Suprapubic skin (tissue), 4 donors: ENCODE measurements around the gene CXCL14. TPM values are rescaled to one million over a fixed set of nuclear protein-coding genes. Genes with fewer than 3 reads are reported as not detected.
A peak's percentile ranks its signal among the peaks of the same experiment; 100 is the strongest.

Experiments used
- DNase-seq, 2 donors: peaks; one replicate each; pipeline ENCODE4 v3.0.0-alpha.2; 2019; ENCODE audit warnings: low spot score in 2 of 2
- H3K27ac ChIP-seq: fragments of 200-600 bp; sonication (generic); one replicate; pipeline ENCODE4 v1.5.1; 2019
- H3K27me3 ChIP-seq: fragments of 200-600 bp; sonication (generic); one replicate; pipeline ENCODE4 v1.5.1; 2019
- H3K36me3 ChIP-seq: fragments of 200-600 bp; sonication (generic); one replicate; pipeline ENCODE4 v1.5.1; 2019
- H3K4me1 ChIP-seq: fragments of 200-600 bp; sonication (generic); one replicate; pipeline ENCODE4 v1.5.1; 2019
- H3K4me3 ChIP-seq: fragments of 200-600 bp; sonication (generic); one replicate; pipeline ENCODE4 v1.5.1; 2019; ENCODE audit warnings: mild to moderate bottlenecking
- H3K9me3 ChIP-seq: fragments of 200-600 bp; sonication (generic); one replicate; pipeline ENCODE4 v1.5.1; 2019
- EP300 ChIP-seq: sonication (generic); formaldehyde crosslinking; IDR thresholded peaks from one replicate; pipeline ENCODE4 v1.6.1; 2017; ENCODE audit warnings: antibody characterized with exemption
- POLR2A ChIP-seq, 2 donors: fragments of 450-650 bp; IDR thresholded peaks; one replicate each; pipeline ENCODE4 v1.6.1; 2017; ENCODE audit warnings: antibody characterized with exemption in 2 of 2, mild to moderate bottlenecking in 2 of 2, moderate library complexity in 2 of 2
- POLR2AphosphoS5 ChIP-seq, 3 donors: sonication (generic); formaldehyde crosslinking; IDR thresholded peaks; one replicate each; pipeline ENCODE4 v1.6.1; 2017; ENCODE audit warnings: antibody characterized with exemption in 3 of 3
- WGBS: methylation state at CpG from one replicate; pipeline ENCODE4 v1.1.5; 2018; 5-methylcytosine and 5-hydroxymethylcytosine counted together
- total RNA-seq, 4 donors: library from RNA; depleted of rRNA; stranded (reverse); fragments of >200 nt; gene quantifications; one replicate each; pipeline ENCODE4 v1.1.0, GENCODE V29; 2016
- TF ChIP-seq, protein P1 (sequence below), 2 donors: fragments of 200-600 bp in 1 of 2; fragments of 450-650 bp in 1 of 2; sonication (generic) in 1 of 2; IDR thresholded peaks; one replicate each; pipeline ENCODE4 v1.5.1; 2016 to 2019; ENCODE audit warnings: antibody characterized with exemption in 2 of 2, mild to moderate bottlenecking in 1 of 2, moderate library complexity in 1 of 2

Gene CXCL14
- total RNA-seq, 4 donors from 2014 or later, result 247 to 781 (median 334) TPM

DNA sequence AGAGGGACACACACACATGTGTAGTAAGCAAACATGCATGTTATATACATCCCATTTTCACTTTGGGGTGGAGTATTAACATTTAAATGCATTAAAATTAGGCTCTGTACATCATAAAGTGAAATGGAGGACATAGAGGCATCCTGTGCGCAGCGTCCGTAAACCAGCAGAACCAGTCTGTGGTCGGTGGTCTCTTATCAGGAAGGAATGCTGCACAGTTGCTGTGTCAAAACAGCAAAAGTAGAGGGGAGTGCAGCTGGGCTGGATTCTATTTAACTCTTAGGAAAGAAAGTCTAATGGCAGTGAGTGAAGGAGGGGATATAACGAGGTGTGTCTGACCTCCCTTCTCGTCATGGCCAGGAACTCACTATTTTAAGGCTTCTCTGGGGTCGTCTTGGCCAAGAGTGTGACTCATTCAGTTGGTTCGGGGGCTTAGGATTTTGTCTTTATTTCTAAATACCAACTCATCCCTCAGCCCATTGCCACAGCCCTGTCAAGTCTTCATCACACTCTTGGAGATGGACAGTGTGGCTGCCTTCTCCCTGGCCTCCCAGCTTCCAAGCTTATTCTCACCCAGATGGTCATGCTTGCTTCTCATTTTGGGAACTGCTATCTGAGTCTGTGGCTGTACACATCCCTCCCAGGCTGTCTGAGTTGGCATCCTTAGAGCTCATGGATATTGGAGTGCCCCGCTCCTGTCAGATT, 20.1 kb upstream of the CXCL14 start:
- H3K4me1 ChIP-seq, result peaks cover 45% of the 10 kb centered on the region
- TF ChIP-seq EP300 (no peak), POLR2AphosphoS5 (IDR thresholded peaks at IDR 0.05) (no peak), POLR2A (IDR thresholded peaks at IDR 0.05) (no peak)
- TF ChIP-seq, protein P1, sequence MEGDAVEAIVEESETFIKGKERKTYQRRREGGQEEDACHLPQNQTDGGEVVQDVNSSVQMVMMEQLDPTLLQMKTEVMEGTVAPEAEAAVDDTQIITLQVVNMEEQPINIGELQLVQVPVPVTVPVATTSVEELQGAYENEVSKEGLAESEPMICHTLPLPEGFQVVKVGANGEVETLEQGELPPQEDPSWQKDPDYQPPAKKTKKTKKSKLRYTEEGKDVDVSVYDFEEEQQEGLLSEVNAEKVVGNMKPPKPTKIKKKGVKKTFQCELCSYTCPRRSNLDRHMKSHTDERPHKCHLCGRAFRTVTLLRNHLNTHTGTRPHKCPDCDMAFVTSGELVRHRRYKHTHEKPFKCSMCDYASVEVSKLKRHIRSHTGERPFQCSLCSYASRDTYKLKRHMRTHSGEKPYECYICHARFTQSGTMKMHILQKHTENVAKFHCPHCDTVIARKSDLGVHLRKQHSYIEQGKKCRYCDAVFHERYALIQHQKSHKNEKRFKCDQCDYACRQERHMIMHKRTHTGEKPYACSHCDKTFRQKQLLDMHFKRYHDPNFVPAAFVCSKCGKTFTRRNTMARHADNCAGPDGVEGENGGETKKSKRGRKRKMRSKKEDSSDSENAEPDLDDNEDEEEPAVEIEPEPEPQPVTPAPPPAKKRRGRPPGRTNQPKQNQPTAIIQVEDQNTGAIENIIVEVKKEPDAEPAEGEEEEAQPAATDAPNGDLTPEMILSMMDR (IDR thresholded peaks at IDR 0.05), result no peak
- H3K9me3 ChIP-seq, result no peaks in the 10 kb centered on the region
- DNase-seq, result no peak
- H3K4me3 ChIP-seq, result no peak overlapping the region
- peak overlapping the region; percentile 74 for H3K27ac ChIP-seq
- no peaks in the 10 kb centered on the region for H3K36me3 ChIP-seq
- 81% methylated on average over 9 of the region's 9 CpGs for WGBS
- H3K27me3 ChIP-seq, result no peaks in the 10 kb centered on the region

DNA sequence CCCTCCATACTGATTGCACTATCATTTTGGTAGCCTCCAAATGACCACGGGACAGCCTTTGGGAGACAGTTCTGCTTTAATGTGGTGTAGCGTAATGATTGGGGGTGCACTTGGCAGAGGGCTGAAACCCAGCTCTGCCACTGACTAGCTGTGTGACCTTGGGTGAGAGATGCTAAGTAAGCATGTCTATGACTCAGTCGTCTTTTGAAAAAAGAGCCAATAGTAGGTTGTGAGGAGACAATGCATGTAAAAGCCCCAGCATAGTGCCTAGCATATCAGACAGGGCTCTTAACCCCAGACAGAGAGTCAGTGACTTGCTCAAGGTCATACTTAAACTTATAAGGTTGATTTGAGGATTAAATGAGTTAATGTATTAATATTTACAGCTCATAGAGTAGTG, 18.0 kb upstream of the CXCL14 start:
- 77% methylated on average over 3 of the region's 3 CpGs for WGBS
- H3K27ac ChIP-seq, result no peak overlapping the region
- peaks cover 32% of the 10 kb centered on the region for H3K4me1 ChIP-seq
- no peak overlapping the region for H3K4me3 ChIP-seq
- no peak for TF ChIP-seq POLR2AphosphoS5 (IDR thresholded peaks at IDR 0.05)
- TF ChIP-seq, protein P1 (IDR thresholded peaks at IDR 0.05), result no peak
- TF ChIP-seq EP300, result no peak
- TF ChIP-seq POLR2A (IDR thresholded peaks at IDR 0.05), result no peak
- H3K9me3 ChIP-seq, result no peaks in the 10 kb centered on the region
- no peak for DNase-seq
- no peaks in the 10 kb centered on the region for H3K36me3 ChIP-seq
- no peaks in the 10 kb centered on the region for H3K27me3 ChIP-seq

DNA sequence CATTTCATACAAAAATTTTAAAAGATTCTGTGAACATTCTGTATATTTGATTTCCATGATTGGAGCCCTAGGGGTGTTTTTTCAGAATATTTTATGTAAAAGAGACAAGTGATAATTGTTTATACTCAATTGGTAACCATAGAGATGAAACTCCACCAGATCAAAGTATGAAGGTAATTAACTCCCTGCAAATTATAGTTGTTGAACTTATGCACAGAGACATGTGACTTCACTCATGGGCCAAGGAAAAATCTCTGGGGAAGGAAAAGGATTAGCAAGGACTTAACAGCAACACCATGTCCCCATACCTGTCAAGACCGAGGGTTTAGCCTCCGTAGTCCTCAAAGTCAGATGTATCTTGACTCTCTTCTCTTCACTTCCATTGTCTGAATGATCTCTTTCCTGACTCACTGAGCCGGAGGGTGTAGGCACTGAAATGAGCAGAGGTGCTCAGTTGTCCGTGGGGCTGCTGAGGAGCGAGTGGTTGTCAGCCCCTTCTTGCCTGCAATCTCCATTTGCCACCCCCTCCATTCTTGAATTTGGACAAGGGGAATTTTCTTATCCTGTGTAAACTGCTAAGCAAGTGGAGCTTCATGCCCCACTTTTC, 17.5 kb upstream of the CXCL14 start:
- H3K9me3 ChIP-seq, result no peaks in the 10 kb centered on the region
- H3K36me3 ChIP-seq, result no peaks in the 10 kb centered on the region
- WGBS, result 66% methylated on average over 5 of the region's 5 CpGs
- DNase-seq, result peak in 1 of 2 donors; percentile 37
- no peak overlapping the region for H3K27ac ChIP-seq
- peaks cover 32% of the 10 kb centered on the region for H3K4me1 ChIP-seq
- H3K4me3 ChIP-seq, result no peak overlapping the region
- H3K27me3 ChIP-seq, result no peaks in the 10 kb centered on the region
- TF ChIP-seq POLR2AphosphoS5 (IDR thresholded peaks at IDR 0.05) (no peak), EP300 (no peak)
- TF ChIP-seq, protein P1 (IDR thresholded peaks at IDR 0.05), result no peak

DNA sequence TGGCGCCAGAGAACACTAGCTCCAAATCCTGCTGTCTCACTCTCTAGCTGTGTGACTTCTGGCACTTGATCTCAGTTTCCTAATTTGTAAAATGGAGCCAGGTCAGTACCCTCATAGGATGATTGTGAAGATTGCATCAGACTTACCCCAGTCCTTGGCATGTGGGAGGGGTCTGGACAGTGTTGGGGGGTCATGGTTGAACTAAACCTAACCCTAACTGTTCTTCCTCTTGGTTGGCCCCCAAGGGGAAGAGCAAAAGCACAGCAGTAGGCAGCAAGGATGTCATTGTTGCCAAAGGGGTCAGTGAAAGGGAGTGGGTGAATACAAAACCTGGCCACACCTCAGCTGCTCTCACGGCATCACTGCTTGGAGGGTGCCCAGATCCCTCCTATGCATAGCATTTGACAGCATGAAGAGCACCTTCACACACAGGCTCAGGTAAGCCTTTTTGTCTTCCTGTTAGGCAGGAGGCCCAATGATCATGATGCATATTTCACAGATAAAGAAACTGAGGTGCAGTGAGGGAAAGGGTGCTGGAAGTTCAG, 15.7 kb upstream of the CXCL14 start:
- Histone ChIP-seq H3K4me1 (peaks cover 20% of the 10 kb centered on the region), H3K27me3 (no peaks in the 10 kb centered on the region), H3K4me3 (no peak overlapping the region), H3K27ac (no peak overlapping the region), H3K36me3 (no peaks in the 10 kb centered on the region), H3K9me3 (no peaks in the 10 kb centered on the region)
- 78% methylated on average over 2 of the region's 2 CpGs for WGBS
- TF ChIP-seq POLR2A (IDR thresholded peaks at IDR 0.05) (no peak), POLR2AphosphoS5 (IDR thresholded peaks at IDR 0.05) (no peak), EP300 (no peak)
- TF ChIP-seq, protein P1 (IDR thresholded peaks at IDR 0.05), result no peak
- peak in 1 of 2 donors; percentile 24 for DNase-seq

DNA sequence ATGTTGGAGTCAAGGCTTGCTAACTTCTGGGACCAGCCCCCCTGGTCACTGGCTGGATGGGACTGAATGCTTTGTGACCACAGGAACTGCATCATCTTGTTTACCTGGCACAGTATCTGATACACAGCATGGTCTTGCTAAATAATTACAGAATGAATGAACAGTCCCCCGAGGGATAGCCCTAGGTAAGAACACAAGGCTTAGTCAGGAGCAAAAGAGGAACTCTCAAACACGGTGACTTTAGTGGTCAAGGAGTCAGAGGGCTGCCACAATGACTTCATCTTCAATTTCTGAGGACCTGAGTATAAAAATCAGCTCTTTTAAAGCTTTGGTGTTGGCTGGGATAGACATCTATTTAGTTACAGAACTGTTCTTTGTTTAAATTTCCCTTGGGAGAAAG, 15.1 kb upstream of the CXCL14 start:
- H3K9me3 ChIP-seq, result no peaks in the 10 kb centered on the region
- no peaks in the 10 kb centered on the region for H3K36me3 ChIP-seq
- H3K4me1 ChIP-seq, result peaks cover 14% of the 10 kb centered on the region
- 76% methylated on average over 2 of the region's 2 CpGs for WGBS
- TF ChIP-seq POLR2AphosphoS5 (IDR thresholded peaks at IDR 0.05) (no peak), POLR2A (IDR thresholded peaks at IDR 0.05) (no peak), EP300 (no peak)
- TF ChIP-seq, protein P1 (IDR thresholded peaks at IDR 0.05), result no peak
- no peaks in the 10 kb centered on the region for H3K27me3 ChIP-seq
- no peak for DNase-seq
- no peak overlapping the region for H3K27ac ChIP-seq
- no peak overlapping the region for H3K4me3 ChIP-seq
